Fibroblast of lung (primary cell): Measurements from ENCODE around the gene MCF2L2. TPM values are rescaled to one million over a fixed set of nuclear protein-coding genes. Genes with fewer than 3 reads are reported as not detected.

Source experiments
- DNase-seq, 2 donors: peaks; one replicate each; pipeline versions ENCODE4 v3.0.0 to v3.0.0-alpha.2; 2010; ENCODE audit warnings: low read depth in 2 of 2
- H2AFZ ChIP-seq: 2 replicates; pipeline ENCODE4 v1.5.1; 2012; ENCODE audit warnings: low read length, control low read depth, inconsistent platforms
- H3K27ac ChIP-seq: 2 replicates; pipeline ENCODE4 v1.5.1; 2011; ENCODE audit warnings: low read length, control low read depth; ENCODE audit not compliant: insufficient read depth
- H3K27me3 ChIP-seq: 2 replicates; pipeline ENCODE4 v1.5.1; 2011; ENCODE audit warnings: mild to moderate bottlenecking, low read length; ENCODE audit not compliant: control insufficient read depth, insufficient read depth
- H3K36me3 ChIP-seq: 2 replicates; pipeline ENCODE4 v1.5.1; 2011; ENCODE audit warnings: low read length; ENCODE audit not compliant: control insufficient read depth, insufficient read depth
- H3K4me1 ChIP-seq: 2 replicates; pipeline ENCODE4 v1.5.1; 2011; ENCODE audit warnings: low read length; ENCODE audit not compliant: control insufficient read depth, insufficient read depth; ENCODE audit errors: extremely low read depth
- H3K4me2 ChIP-seq: 2 replicates; pipeline ENCODE4 v1.5.1; 2011; ENCODE audit warnings: low read length, control low read depth; ENCODE audit not compliant: insufficient read depth; ENCODE audit errors: extremely low read depth
- H3K4me3 ChIP-seq, 4 experiments: fragments of 200-600 bp in 1 of 4; sonication (generic) in 1 of 4; replicated peaks in 1 of 4; 2 replicates each; pipeline ENCODE4 v1.5.1; 2011 to 2016; ENCODE audit warnings: low read length in 4 of 4, low read depth in 3 of 4, mild to moderate bottlenecking in 3 of 4, control low read depth in 2 of 4, inconsistent platforms in 1 of 4, mixed read lengths in 1 of 4; ENCODE audit not compliant: insufficient read depth in 1 of 4; ENCODE audit errors: control extremely low read depth in 1 of 4
- H3K79me2 ChIP-seq: 2 replicates; pipeline ENCODE4 v1.5.1; 2012; ENCODE audit warnings: mild to moderate bottlenecking, low read length, inconsistent platforms; ENCODE audit not compliant: control insufficient read depth, insufficient read depth
- H3K9ac ChIP-seq: 2 replicates; pipeline ENCODE4 v1.5.1; 2011; ENCODE audit warnings: mild to moderate bottlenecking, low read length, control low read depth; ENCODE audit not compliant: insufficient read depth
- H3K9me3 ChIP-seq: 2 replicates; pipeline ENCODE4 v1.5.1; 2012; ENCODE audit warnings: low read depth, low read length; ENCODE audit not compliant: control insufficient read depth, insufficient read depth
- H4K20me1 ChIP-seq: 2 replicates; pipeline ENCODE4 v1.5.1; 2011; ENCODE audit warnings: low read length; ENCODE audit not compliant: control insufficient read depth, insufficient read depth; ENCODE audit errors: extremely low read depth
- CTCF ChIP-seq, 2 donors: IDR thresholded peaks in 1 of 2; conservative IDR thresholded peaks in 1 of 2; 1 replicate in 1 of 2; 2 replicates in 1 of 2; pipeline ENCODE4 v1.5.1; 2011 to 2012; ENCODE audit warnings: low read length in 2 of 2, control low read depth in 1 of 2, inconsistent platforms in 1 of 2, low read depth in 1 of 2, mild to moderate bottlenecking in 1 of 2
- EZH2 ChIP-seq: IDR thresholded peaks from 2 replicates; pipeline ENCODE4 v1.5.1; 2012; ENCODE audit warnings: low read length, control low read depth, mild to moderate bottlenecking; ENCODE audit errors: missing control alignments
- polyA plus RNA-seq, 2 donors: library from polyadenylated mRNA; depleted of rRNA in 1 of 2; stranded (reverse) in 1 of 2; unstranded in 1 of 2; fragments of >200 nt; gene quantifications; 2 replicates each; pipeline ENCODE4 v1.2.1, GENCODE V29; 2011 to 2012; ENCODE audit warnings: missing spikeins in 1 of 2
- total RNA-seq: library from RNA; depleted of rRNA; stranded (reverse); fragments of >200 nt; gene quantifications from 2 replicates; pipeline ENCODE4 v1.2.1, GENCODE V29; 2014

The MCF2L2 gene
- total and polyA plus RNA-seq, 2 donors (not counting 1 experiment from before 2014, with no cell fraction given), result under 0.01 to 0.08 TPM

- no peak overlapping the region for H3K27ac ChIP-seq
- H3K4me2 ChIP-seq, result no peak overlapping the region
- no peaks in the 10 kb centered on the region for H3K4me1 ChIP-seq
- H2AFZ ChIP-seq, result no peak overlapping the region
- H4K20me1 ChIP-seq, result no peaks in the 10 kb centered on the region
- H3K4me3 ChIP-seq, result no peak overlapping the region
- no peaks in the 10 kb centered on the region for H3K27me3 ChIP-seq
- TF ChIP-seq EZH2, result no peak
- TF ChIP-seq CTCF (conservative IDR thresholded peaks at IDR 0.05 in 1 of 2, IDR thresholded peaks at IDR 0.05 in 1 of 2; ENCODE audit: low read depth in 1 of 2, low read length in 2 of 2), result no peak
- no peak overlapping the region for H3K9ac ChIP-seq
- no peaks in the 10 kb centered on the region for H3K9me3 ChIP-seq
- DNase-seq, result peak; percentile 70 to 76
- no peaks in the 10 kb centered on the region for H3K79me2 ChIP-seq
- no peaks in the 10 kb centered on the region for H3K36me3 ChIP-seq
Measured at GRCh38 chr3:183317886-183318865, 110.2 kb downstream of the MCF2L2 start.

GRCh38 chr3:183317271-183317670 lies 111.1 kb downstream of the MCF2L2 start:
- Histone ChIP-seq H3K9ac (no peak overlapping the region), H3K36me3 (no peaks in the 10 kb centered on the region), H3K27ac (no peak overlapping the region), H3K27me3 (peaks cover 2% of the 10 kb centered on the region), H4K20me1 (no peaks in the 10 kb centered on the region), H3K4me1 (no peaks in the 10 kb centered on the region), H3K4me3 (no peak overlapping the region), H3K9me3 (no peaks in the 10 kb centered on the region), H2AFZ (no peak overlapping the region), H3K79me2 (no peaks in the 10 kb centered on the region), H3K4me2 (no peak overlapping the region)
- DNase-seq, result no peak
- TF ChIP-seq CTCF (conservative IDR thresholded peaks at IDR 0.05 in 1 of 2, IDR thresholded peaks at IDR 0.05 in 1 of 2; ENCODE audit: low read depth in 1 of 2, low read length in 2 of 2) (no peak), EZH2 (no peak)

DNA sequence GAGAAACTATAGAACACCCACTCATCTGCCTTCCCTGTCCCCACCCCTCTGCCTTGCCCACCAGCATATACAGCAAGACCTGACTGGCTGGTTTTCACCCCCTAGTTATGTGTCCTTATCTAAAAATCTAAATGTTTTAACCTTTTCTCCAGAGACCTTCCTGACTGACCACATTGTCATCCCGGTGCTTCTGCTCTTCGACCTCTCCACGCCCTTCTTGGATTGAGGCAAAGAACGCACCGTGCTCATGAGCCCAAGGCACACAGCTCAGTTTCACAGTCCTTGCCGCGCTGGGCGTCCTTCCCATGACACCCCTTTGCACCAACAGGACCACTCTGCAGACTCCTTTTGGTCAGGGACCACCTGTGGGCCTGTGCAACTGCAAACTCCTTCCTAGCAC lies 112.7 kb downstream of the MCF2L2 start:
- no peak overlapping the region for H3K9ac ChIP-seq
- no peaks in the 10 kb centered on the region for H3K4me1 ChIP-seq
- TF ChIP-seq CTCF (conservative IDR thresholded peaks at IDR 0.05 in 1 of 2, IDR thresholded peaks at IDR 0.05 in 1 of 2; ENCODE audit: low read depth in 1 of 2, low read length in 2 of 2), result no peak
- no peak for TF ChIP-seq EZH2
- H3K9me3 ChIP-seq, result no peaks in the 10 kb centered on the region
- no peaks in the 10 kb centered on the region for H4K20me1 ChIP-seq
- no peak for DNase-seq
- no peak overlapping the region for H3K4me2 ChIP-seq
- H3K27me3 ChIP-seq, result peaks cover 6% of the 10 kb centered on the region
- H3K27ac ChIP-seq, result no peak overlapping the region
- no peak overlapping the region for H2AFZ ChIP-seq
- H3K79me2 ChIP-seq, result no peaks in the 10 kb centered on the region
- no peak overlapping the region for H3K4me3 ChIP-seq
- H3K36me3 ChIP-seq, result no peaks in the 10 kb centered on the region
